Adrenal gland (tissue), 5 donors: ENCODE measurements around the gene CTNNBIP1.

Source experiments
- POLR2A ChIP-seq, 2 donors: fragments of 450-650 bp; IDR thresholded peaks; one replicate each; pipeline ENCODE4 v1.6.1; 2017; ENCODE audit warnings: antibody characterized with exemption in 2 of 2, mild to moderate bottlenecking in 2 of 2, moderate library complexity in 1 of 2
- TF ChIP-seq, protein P1 (sequence below), 6 experiments: fragments of 450-650 bp in 4 of 6; fragments of 200-600 bp in 2 of 6; sonication (generic) in 1 of 6; IDR thresholded peaks; 1 replicate in 5 of 6; 2 replicates in 1 of 6; pipeline versions ENCODE4 v1.5.1 to v1.8.0; 2016 to 2021; ENCODE audit warnings: antibody characterized with exemption in 6 of 6, mild to moderate bottlenecking in 2 of 6, moderate library complexity in 1 of 6
- donor health status: DM: no; HTN: no; CAD: no.

DNA sequence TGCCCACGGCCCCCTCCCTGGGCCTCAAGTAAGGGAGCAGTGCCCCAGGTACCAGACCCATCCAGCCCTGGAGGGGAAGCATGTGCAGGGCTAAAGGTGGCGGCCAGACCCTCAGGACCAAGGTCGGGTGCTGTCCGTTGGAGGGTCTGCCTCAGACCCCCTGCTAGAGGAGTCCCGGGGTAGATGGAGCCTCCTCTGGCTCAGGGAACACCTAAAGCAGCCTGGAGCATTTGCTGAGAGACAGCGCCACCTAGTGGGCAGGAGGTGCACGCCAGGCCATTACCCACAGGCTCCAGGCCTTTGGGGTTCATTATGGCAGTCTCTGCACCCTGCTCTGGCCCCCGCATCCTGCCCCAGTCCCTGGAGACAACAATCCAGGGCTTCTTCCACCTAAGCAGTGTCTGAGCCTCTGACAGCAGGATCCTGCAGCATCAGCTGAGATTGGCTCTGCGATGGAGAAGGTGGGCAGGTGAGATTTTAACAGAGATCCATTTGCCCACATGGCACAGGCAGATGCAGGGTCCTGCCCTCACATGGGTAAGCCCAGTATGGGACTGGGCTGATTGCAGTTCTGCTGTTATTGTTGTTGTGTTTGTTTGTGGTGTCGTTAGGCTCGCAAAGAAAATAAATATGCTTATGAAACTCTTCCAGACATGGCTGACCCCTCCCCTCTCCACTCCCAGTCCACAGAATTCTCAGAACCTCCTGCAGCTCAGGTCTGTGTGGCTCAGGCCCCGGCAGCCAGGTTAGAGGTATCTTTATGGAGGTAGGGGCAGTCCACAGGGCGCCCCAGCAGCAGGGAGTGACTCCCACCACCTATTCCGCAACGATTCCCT is 42.4 kb downstream of the CTNNBIP1 start:
- TF ChIP-seq, protein P1, sequence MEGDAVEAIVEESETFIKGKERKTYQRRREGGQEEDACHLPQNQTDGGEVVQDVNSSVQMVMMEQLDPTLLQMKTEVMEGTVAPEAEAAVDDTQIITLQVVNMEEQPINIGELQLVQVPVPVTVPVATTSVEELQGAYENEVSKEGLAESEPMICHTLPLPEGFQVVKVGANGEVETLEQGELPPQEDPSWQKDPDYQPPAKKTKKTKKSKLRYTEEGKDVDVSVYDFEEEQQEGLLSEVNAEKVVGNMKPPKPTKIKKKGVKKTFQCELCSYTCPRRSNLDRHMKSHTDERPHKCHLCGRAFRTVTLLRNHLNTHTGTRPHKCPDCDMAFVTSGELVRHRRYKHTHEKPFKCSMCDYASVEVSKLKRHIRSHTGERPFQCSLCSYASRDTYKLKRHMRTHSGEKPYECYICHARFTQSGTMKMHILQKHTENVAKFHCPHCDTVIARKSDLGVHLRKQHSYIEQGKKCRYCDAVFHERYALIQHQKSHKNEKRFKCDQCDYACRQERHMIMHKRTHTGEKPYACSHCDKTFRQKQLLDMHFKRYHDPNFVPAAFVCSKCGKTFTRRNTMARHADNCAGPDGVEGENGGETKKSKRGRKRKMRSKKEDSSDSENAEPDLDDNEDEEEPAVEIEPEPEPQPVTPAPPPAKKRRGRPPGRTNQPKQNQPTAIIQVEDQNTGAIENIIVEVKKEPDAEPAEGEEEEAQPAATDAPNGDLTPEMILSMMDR (IDR thresholded peaks at IDR 0.05), result peak; percentile 95 to 99 (median 97)
- no peak for TF ChIP-seq POLR2A (IDR thresholded peaks at IDR 0.05)
